NB4 (cell line): ENCODE measurements around the gene CHURC1.

ENCODE experiments used
- DNase-seq: peaks from one replicate; pipeline ENCODE4 v3.0.0; 2010; ENCODE audit warnings: low read depth
- H3K4me3 ChIP-seq: one replicate; pipeline ENCODE4 v1.5.1; 2011; ENCODE audit warnings: mild to moderate bottlenecking, low read depth, low read length, moderate library complexity
- MYC ChIP-seq: IDR thresholded peaks from 2 replicates; pipeline ENCODE4 v1.6.1; 2011; ENCODE audit warnings: low read depth, low read length
- POLR2A ChIP-seq: IDR thresholded peaks from 2 replicates; pipeline ENCODE4 v1.6.1; 2011; ENCODE audit warnings: mild to moderate bottlenecking; ENCODE audit not compliant: insufficient read length; ENCODE audit errors: extremely low read depth
- TF ChIP-seq, protein P1 (sequence below): IDR thresholded peaks from 2 replicates; pipeline ENCODE4 v1.6.1; 2011; ENCODE audit warnings: low read depth, low read length
- TF ChIP-seq, protein P2 (sequence below): IDR thresholded peaks from one replicate; pipeline ENCODE4 v1.5.1; 2012; ENCODE audit warnings: low read depth, low read length

CHURC1 gene

DNA sequence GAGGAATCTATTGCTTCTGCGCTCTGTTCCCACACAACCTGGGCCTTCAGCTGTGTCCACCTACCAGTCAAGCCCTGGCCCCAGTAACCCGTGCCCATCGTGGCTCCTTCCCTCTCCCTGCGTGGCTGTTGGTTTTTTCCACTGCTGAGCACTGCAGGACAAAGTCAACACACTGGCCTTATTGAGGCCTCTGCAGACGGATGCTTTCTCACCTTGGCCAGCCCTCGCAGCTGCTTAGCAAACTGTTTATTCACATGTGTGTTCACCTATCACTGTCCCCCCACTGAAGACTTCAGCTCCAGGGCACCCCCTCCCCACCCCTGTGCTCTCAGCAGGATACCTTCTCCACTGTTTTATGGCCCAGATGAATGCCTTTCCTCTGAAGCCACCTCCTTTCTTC, 41.0 kb downstream of the CHURC1 start:
- no peak for DNase-seq
- TF ChIP-seq POLR2A (no peak), MYC (no peak)
- TF ChIP-seq, protein P1, sequence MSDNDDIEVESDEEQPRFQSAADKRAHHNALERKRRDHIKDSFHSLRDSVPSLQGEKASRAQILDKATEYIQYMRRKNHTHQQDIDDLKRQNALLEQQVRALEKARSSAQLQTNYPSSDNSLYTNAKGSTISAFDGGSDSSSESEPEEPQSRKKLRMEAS: no peak
- TF ChIP-seq, protein P2, sequence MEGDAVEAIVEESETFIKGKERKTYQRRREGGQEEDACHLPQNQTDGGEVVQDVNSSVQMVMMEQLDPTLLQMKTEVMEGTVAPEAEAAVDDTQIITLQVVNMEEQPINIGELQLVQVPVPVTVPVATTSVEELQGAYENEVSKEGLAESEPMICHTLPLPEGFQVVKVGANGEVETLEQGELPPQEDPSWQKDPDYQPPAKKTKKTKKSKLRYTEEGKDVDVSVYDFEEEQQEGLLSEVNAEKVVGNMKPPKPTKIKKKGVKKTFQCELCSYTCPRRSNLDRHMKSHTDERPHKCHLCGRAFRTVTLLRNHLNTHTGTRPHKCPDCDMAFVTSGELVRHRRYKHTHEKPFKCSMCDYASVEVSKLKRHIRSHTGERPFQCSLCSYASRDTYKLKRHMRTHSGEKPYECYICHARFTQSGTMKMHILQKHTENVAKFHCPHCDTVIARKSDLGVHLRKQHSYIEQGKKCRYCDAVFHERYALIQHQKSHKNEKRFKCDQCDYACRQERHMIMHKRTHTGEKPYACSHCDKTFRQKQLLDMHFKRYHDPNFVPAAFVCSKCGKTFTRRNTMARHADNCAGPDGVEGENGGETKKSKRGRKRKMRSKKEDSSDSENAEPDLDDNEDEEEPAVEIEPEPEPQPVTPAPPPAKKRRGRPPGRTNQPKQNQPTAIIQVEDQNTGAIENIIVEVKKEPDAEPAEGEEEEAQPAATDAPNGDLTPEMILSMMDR: no peak
- H3K4me3 ChIP-seq: no peak overlapping the region

DNA sequence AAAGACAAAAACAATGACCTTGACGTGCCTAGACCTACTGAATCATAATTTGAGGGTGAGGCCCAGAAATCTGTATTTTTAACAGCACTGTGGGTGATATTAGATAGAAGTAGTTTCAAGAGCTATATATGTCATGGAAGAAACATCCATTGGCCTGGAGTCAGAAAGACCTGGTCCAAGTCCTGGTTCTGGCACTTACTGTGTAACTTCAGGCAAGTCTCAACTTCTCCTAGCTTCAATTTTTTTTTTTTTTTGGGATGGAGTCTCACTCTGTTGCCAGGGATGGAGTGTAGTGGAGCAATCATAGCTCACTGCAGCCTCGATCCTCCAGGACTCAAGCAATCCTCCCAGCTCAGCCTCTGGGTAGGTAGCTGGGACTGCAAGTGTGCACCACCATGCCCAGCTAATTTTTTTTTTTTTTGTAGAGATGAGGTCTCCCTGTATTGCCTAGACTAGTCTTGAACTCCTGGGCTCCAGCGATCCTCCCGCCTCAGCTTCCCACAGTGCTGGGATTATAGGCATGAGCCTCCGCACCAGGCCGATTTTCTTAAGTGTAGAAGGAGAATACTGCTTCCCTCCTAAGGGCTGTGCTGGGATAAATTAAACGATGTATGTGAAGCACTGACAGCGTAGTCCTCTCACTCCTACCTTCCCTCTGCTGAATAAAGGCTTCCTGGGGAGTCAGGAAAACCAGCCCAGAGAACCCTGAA, 42.6 kb downstream of the CHURC1 start:
- H3K4me3 ChIP-seq: no peak overlapping the region
- TF ChIP-seq, protein P2: no peak
- no peak for TF ChIP-seq MYC
- TF ChIP-seq, protein P1: no peak
- TF ChIP-seq POLR2A: no peak
- DNase-seq: no peak

DNA sequence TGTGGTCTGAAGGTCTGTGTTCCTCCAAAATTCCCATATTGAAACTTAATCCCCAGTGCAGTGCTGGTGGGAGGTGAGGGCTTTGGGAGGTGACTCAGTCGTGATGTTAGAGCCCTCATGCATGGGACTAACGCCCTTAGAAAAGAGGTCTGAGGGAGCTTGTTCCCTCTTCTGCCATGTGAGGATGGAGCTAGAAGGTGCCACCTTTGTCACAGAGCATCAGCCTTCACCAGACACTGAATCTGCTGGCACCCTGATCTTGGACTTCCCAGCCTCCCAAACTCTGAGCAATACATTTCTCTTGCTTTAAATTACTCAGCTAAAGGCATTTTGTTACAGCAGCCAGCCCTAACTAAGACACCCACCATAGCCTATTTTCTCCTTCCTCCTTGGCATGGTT, 43.9 kb downstream of the CHURC1 start:
- H3K4me3 ChIP-seq: no peak overlapping the region
- DNase-seq: no peak
- no peak for TF ChIP-seq POLR2A
- TF ChIP-seq, protein P1: no peak
- TF ChIP-seq, protein P2: no peak
- no peak for TF ChIP-seq MYC

DNA sequence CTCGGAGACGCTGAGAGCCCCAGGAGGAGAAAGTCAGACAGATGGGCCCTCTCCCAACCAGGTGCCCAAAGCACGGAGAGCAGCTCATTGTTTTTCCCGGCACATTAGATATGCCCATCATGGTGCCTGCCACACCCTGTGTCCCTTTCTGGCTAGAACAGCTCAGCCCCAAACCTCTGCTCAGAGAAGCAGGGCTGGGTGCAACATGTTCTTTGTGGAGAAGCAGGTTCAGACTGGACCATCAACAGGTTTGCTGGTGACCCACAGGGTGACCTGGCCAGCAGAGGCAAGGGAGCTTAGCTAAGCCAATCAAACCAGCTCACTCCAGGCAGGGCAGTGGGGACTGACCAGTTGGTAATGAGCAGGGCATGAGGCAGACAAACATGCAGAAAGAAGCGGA, 44.5 kb downstream of the CHURC1 start:
- no peak overlapping the region for H3K4me3 ChIP-seq
- no peak for DNase-seq
- TF ChIP-seq POLR2A (no peak), MYC (no peak)
- TF ChIP-seq, protein P1: no peak
- TF ChIP-seq, protein P2: no peak

DNA sequence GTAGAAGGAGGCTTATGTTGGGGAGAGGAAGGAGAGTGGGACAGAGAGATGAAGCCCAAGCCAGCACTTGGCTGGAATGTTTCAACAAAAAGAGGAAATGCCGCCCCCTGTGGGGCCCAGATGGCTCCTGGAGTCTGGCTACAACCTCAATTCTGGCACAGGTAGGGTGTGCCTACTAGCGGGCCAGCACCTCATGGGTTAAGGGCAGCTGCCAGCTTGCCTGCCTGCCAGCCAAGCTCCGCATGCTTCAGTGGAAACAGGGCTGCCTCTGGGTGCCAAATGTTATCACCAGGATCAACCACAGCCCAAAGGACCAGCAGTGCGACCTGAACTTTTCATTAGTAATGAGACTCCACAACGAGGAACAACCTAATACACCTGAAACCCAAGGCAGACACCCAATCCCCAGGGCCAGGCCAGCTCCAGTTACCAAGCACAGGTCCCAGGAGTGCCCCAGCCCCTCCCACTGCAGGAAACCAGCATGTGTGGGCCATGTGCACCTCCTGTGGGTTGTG, 46.6 kb downstream of the CHURC1 start:
- peak; percentile 18 for DNase-seq
- H3K4me3 ChIP-seq: no peak overlapping the region
- TF ChIP-seq, protein P1: no peak
- TF ChIP-seq, protein P2: peak; percentile 10
